A673 (cell line): ENCODE measurements around the gene GALNT9.

ENCODE experiments used
- EZH2 ChIP-seq: fragments of 200-600 bp; sonication (generic); IDR thresholded peaks from 2 replicates; pipeline ENCODE4 v1.6.1; 2017; ENCODE audit warnings: borderline replicate concordance, low read depth, mild to moderate bottlenecking, mixed read lengths, antibody characterized with exemption, low read length; ENCODE audit not compliant: poor library complexity, severe bottlenecking
- TF ChIP-seq, protein P1 (sequence below): fragments of 300-800, 200-600 bp; sonication (generic); conservative IDR thresholded peaks from 2 replicates; pipeline ENCODE4 v1.5.1; 2017; ENCODE audit warnings: low read depth, mild to moderate bottlenecking, antibody characterized with exemption, low read length, moderate library complexity, mixed read lengths

DNA sequence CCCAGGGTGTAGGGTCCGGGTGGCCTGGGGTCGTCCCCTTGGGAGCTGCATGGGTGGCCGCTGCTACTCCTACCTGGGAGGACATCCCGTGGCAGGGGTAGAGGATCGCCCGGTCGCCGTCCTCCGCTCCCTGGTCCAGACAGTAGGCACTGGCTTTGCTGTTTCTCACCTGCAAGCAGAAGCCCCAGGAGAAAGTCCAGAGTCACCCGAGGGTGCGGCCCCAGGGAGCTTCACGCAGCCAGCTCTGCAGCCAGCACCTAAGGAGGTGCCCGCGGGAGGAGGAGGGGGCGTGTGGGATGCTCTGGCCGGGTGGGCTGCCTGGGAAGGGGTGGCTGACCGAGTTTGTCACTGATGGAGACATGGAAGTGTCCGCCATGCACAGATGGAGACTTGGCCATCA, 130.3 kb downstream of the GALNT9 start:
- TF ChIP-seq, protein P1, sequence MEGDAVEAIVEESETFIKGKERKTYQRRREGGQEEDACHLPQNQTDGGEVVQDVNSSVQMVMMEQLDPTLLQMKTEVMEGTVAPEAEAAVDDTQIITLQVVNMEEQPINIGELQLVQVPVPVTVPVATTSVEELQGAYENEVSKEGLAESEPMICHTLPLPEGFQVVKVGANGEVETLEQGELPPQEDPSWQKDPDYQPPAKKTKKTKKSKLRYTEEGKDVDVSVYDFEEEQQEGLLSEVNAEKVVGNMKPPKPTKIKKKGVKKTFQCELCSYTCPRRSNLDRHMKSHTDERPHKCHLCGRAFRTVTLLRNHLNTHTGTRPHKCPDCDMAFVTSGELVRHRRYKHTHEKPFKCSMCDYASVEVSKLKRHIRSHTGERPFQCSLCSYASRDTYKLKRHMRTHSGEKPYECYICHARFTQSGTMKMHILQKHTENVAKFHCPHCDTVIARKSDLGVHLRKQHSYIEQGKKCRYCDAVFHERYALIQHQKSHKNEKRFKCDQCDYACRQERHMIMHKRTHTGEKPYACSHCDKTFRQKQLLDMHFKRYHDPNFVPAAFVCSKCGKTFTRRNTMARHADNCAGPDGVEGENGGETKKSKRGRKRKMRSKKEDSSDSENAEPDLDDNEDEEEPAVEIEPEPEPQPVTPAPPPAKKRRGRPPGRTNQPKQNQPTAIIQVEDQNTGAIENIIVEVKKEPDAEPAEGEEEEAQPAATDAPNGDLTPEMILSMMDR, result no peak
- TF ChIP-seq EZH2, result no peak
